K562 (cell line): ENCODE results near the gene KRTAP9-7.
"Not testable (repeated sequence)": the region's sequence is repeated elsewhere in the genome, so short reads cannot be mapped to it uniquely, and the experiment has no call there.

Experiments used
- CHD4 ChIP-seq: fragments of 200-600 bp; sonication (generic); IDR thresholded peaks from 3 replicates; pipeline ENCODE4 v1.6.1; 2012; ENCODE audit warnings: low read depth, mild to moderate bottlenecking, mixed read lengths, low read length, inconsistent platforms; ENCODE audit not compliant: insufficient read depth, insufficient replicate concordance, poor library complexity, severe bottlenecking
- MYC ChIP-seq, 2 experiments: fragments of 250-450 bp in 1 of 2; sonication (Bioruptor Pico) in 1 of 2; IDR thresholded peaks; 2 replicates each; pipeline versions ENCODE4 v1.5.1 to v1.6.1; 2012 to 2021; ENCODE audit warnings: low read depth in 2 of 2, borderline replicate concordance in 1 of 2, improper control_type of control experiment in 1 of 2, low read length in 1 of 2, mild to moderate bottlenecking in 1 of 2, moderate library complexity in 1 of 2
- ZNF23 ChIP-seq: fragments of 250-450 bp; sonication (Bioruptor Pico); IDR thresholded peaks from 2 replicates; pipeline ENCODE4 v1.4.0; 2020; ENCODE audit warnings: mild to moderate bottlenecking
- TF ChIP-seq, protein P1 (sequence below): fragments of 250-450 bp; sonication (Bioruptor Pico); IDR thresholded peaks from 2 replicates; pipeline ENCODE4 v1.8.0; 2022; ENCODE audit warnings: moderate library complexity, mild to moderate bottlenecking, inconsistent platforms

DNA sequence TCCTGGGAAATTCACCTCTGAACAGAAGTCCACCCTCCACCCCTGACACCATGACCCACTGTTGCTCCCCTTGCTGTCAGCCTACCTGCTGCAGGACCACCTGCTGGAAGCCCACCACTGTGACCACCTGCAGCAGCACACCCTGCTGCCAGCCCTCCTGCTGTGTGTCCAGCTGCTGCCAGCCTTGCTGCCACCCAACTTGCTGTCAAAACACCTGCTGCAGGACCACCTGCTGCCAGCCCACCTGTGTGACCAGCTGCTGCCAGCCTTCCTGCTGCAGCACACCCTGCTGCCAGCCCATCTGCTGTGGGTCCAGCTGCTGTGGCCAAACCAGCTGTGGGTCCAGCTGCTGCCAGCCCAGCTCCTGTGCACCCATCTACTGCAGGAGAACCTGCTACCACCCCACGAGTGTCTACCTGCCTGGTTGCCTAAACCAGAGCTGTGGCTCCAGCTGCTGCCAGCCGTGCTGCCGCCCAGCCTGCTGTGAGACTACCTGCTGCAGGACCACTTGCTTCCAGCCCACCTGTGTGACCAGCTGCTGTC is at the start of gene KRTAP9-7:
- TF ChIP-seq ZNF23; CHD4; MYC (IDR thresholded peaks at IDR 0.05; ENCODE audit: low read depth, low read length); MYC (CRISPR knock-in tag; IDR thresholded peaks at IDR 0.05; ENCODE audit: borderline replicate concordance, low read depth): not testable (repeated sequence)
- TF ChIP-seq, protein P1, sequence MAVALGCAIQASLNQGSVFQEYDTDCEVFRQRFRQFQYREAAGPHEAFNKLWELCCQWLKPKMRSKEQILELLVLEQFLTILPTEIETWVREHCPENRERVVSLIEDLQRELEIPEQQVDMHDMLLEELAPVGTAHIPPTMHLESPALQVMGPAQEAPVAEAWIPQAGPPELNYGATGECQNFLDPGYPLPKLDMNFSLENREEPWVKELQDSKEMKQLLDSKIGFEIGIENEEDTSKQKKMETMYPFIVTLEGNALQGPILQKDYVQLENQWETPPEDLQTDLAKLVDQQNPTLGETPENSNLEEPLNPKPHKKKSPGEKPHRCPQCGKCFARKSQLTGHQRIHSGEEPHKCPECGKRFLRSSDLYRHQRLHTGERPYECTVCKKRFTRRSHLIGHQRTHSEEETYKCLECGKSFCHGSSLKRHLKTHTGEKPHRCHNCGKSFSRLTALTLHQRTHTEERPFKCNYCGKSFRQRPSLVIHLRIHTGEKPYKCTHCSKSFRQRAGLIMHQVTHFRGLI (CRISPR knock-in tag), result not testable (repeated sequence)
